GM19397 (cell line): ENCODE data around the gene PLA2R1.

Source experiments
- ATAC-seq: cut with Tn5 transposase; IDR thresholded peaks from one replicate; pipeline ENCODE4 v1.9.1; 2021; ENCODE audit warnings: mild to moderate bottlenecking, moderate library complexity; ENCODE audit not compliant: unreplicated experiment

The PLA2R1 gene

DNA sequence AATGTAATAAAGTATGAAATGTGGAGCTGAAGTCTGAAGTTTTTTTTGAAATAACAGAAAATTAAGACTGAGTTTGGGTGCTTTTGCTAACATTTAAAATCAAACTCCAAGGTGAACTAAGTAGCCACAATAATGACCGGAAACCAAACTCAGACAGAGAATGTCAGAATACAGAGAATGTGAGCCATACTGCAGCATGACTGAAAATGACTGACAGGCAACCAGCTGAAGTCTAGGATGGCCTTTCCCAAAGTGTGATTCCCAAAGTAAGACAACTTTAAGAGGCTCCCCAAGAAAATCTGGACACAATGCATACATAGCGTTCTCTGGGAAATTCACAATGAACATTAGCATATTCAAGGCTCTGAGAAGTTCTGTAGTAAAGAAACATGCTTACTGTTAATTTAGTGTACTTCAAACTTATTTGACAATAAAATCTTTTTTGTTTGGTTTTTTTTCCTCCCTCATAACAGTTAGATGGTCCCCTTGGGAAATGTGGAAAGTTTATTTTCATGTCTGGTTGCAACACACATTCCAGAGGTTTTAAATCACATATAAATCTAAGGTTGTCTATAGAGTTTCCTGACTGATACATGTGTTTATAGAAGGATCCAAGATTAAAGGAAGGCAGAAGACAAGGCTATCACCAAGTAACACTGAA is 28.6 kb downstream of the PLA2R1 start:
- no peak for ATAC-seq

DNA sequence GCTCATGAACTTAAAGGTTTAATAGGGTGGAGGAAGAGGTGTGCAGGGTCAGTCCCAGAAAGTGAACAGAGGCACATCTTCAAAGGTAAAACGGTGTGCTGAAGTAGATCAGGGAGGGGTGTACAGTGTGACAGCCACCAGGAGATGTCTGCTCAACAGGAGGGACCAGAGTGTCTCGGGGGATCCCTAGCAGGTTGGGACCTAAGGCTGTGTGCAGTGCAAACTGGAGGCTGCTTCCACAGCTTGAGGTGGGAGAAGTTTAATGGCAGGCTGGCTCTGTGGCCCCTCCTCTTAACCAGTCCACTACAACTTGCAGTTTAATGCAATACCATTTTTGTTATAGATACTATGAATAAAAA is 33.2 kb downstream of the PLA2R1 start:
- no peak for ATAC-seq

GRCh38 chr2:160028431-160029269 is 33.8 kb downstream of the PLA2R1 start:
- ATAC-seq = no peak

- ATAC-seq = no peak
Observed at GRCh38 chr2:160022162-160022561, 40.3 kb downstream of the PLA2R1 start.

- ATAC-seq = no peak
Observed at GRCh38 chr2:160019374-160020090, 42.9 kb downstream of the PLA2R1 start.

GRCh38 chr2:160015746-160016145 is 46.7 kb downstream of the PLA2R1 start:
- no peak for ATAC-seq

- no peak for ATAC-seq
Observed at GRCh38 chr2:160014227-160014626, 48.2 kb downstream of the PLA2R1 start.

- ATAC-seq = no peak
Observed at GRCh38 chr2:160010361-160011145, 51.9 kb downstream of the PLA2R1 start.

GRCh38 chr2:160007111-160007510 is 55.3 kb downstream of the PLA2R1 start:
- ATAC-seq = no peak

DNA sequence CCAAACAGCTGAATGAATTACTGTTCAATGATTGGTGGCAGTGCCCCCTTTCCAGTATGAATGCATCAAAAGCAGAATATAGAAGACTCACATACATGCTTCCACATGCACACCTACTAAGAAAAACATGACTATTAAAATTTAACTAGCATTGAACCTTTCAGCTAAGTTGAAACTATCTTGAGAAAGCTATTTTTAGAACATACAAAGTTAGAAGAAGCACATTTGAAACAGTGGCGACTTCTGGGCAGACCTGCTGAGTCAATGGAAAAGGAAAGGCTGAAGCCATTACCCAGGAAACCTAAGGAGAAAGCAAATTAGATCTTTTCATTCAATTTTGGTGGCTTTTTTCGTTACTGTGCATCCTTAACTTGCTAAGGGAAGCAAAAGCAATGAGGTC is 55.9 kb downstream of the PLA2R1 start:
- no peak for ATAC-seq

DNA sequence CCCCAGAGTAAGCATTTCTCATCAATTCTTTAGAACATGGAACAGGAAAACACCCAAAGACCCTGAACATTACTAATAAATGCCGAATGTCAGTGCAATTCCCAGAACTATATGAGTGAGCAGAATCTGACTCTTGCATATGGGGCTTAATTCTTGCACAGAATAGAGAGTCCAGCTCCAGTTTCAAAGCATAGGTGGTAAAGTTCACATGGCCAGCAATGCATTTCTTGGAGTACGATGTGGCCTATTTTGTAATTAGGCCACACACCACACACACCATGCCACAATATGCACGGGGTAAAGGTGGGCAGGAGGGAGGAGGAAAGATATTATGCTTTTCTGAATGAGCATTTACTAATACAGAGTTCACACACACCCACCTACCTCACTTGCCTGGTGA is 56.5 kb downstream of the PLA2R1 start:
- ATAC-seq = no peak

DNA sequence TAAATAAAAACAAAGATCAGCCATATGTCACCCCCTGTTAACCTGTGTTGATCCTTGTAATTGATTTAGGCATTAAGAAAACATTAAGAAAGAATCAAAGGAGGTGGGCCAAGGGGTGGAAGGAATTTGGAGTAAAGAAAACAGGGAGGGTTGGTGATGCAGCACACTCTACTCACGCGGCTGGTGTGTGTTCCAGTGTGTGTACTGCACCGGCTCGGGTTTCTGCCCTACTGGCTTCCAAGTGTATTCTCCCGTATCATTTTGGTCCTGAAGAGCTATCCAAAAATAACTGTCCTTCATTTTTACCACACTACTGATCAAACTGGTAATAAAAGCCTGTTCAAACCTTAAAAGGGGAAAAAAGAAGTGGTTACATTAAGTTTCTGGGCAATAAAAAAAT is 56.9 kb downstream of the PLA2R1 start:
- ATAC-seq = no peak

DNA sequence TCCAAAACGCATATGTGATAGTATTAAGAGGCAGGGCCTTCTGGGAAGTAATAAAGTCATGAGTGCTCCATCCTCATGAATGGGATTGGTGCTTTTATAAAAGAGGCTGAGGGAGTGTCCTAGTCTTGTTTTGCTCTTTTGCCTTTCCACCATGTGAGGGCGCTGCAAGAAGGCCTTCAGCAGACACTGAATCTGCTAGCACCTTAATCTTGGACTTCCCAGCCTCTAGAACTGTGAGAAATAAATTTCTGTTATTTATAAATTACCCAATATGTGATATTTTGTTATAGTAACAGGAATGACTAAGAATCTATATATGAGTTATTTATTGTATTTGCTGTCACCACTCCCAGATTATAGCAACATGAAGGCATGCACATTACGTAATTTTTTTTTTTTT is 63.5 kb downstream of the PLA2R1 start:
- ATAC-seq = no peak

DNA sequence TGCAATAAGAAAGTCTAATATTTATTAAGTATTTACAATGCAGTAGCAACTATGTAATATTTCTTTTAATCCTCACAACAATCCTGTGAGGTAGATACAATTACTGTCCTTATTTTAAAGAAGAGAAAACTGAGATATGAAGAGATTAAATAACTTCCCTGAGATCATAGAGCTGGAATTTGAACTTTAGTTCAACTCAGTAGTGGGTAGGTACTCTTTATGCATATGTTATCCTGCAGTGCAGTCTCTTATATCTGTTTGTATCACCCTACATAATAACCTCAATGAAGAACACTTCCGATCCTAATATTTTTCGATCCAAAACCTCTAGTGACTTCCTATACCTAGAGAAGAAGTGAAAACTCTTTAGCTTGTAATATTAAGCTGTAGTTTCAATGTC is 64.2 kb downstream of the PLA2R1 start:
- ATAC-seq = no peak

- no peak for ATAC-seq
Observed at GRCh38 chr2:159996792-159997546, 65.4 kb downstream of the PLA2R1 start.

GRCh38 chr2:159995038-159995437 is 67.4 kb downstream of the PLA2R1 start:
- ATAC-seq = no peak

- ATAC-seq = no peak
Observed at GRCh38 chr2:159989249-159989648, 73.2 kb downstream of the PLA2R1 start.

DNA sequence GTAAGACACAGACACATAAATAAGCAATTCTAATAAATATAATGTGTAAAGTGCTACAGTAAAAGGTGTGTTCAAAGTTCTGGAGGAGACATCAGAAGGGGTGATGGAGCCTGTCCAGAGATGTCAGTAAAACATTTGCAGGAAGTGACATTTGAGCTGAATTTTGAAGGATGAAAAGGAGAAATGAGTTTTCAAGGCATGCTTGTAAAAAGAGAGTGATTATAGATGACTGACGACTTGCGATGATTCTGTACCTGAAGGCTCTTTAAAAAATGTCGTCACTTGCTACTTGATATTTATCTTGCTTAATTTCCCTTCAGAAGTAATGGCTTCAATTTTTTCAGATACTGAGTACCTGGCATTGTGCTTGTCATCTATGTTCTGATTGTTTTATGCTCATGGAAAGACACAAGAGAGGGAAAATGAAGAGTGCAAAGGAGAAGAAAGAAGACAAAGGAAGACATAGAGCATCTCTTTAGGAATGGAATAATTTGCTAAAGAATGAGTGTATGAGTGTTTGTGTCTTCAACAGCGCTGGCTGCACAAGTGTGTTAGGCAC is 73.9 kb downstream of the PLA2R1 start:
- no peak for ATAC-seq

DNA sequence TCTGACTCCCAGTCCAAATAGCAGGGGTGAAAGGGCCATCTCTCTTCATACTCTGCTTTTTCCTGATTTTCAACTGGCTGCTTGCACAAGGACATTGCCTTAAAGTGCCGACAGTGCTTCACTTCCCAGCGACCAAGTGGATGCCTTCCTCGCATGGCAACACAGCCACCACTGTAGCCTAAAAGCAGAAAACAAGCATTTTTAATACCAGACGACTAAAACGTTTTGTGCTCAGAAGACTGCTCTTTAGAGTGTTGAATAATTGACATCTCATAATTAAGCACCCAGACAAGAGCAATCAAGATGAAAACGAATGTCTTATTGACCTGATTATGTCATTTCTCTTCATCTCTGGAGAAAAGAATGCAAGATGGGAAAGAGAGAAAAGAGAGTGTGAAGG is 75.2 kb downstream of the PLA2R1 start:
- ATAC-seq = no peak

GRCh38 chr2:159985656-159986055 is 76.8 kb downstream of the PLA2R1 start:
- no peak for ATAC-seq
